Amygdala (tissue), 56 donors: ENCODE data around the gene RGS7.
A peak's percentile ranks its signal among the peaks of the same experiment; 100 is the strongest.
"Not testable (repeated sequence)": the region's sequence is repeated elsewhere in the genome, so short reads cannot be mapped to it uniquely, and the experiment has no call there.

Experiments used
- DNase-seq, 56 donors: peaks; one replicate each; lab custom pipeline; 2025; lab: John Stamatoyannopoulos, UW

Gene RGS7

DNA sequence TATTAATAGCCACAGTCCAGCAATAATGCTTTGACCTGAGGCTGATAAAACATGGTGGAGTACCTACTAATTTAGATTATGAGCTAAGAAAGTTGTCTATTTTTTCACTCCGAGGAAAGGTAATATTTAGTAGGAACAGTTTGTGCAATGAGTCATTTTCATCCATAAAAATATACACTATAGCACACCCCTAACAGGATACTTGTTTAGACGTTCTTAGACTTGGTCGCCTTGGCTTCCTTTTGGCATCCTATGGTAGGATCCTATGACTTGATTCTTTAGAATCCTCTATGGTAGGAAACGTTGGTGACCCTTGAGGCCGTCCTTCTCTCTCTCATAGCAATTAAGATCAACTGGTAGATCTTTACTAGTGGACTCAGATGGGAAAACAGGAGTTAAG is 81.8 kb downstream of the RGS7 start:
- DNase-seq: no peak

DNA sequence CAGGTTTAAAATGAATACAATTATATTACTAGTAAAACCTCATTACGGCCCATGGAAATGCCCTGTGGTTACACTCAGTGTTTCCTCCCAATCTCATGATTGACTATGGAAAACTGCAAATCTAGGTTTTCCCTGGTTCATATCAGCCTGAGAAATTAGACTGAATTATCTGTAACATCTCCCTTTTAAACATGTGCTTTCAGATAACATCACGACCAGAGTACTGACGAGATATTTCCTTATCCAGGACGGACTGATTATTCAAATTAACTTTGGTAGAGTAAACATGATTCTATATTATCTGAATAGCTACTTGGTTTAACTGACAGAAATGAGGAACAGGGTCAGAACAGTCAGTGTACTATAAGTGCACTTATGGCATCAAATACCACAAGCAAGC is 82.3 kb downstream of the RGS7 start:
- DNase-seq: no peak

- DNase-seq: no peak
Measured at GRCh38 chr1:241272828-241273227, 84.2 kb downstream of the RGS7 start.

- no peak for DNase-seq
Measured at GRCh38 chr1:241271427-241271826, 85.6 kb downstream of the RGS7 start.

DNA sequence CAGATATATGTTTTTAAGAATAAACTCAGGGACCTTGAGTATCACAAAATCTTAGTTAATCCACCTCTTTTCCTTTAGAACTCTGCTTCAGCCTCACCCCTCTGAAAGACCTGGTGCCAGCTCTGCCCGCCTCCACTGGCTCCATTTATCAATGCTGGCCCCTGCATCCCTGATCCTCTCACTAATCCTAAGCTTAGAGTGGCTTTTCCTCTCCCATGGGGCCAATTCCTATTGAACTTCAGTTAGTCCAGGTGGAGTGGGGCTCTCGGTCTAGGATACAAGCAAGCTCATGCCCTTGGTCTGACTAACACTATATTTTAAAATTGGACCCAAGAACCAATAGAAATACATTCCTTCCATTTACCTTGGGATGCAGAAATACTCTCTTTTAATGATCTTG is 87.0 kb downstream of the RGS7 start:
- no peak for DNase-seq

- DNase-seq: no peak
Measured at GRCh38 chr1:241269116-241269515, 87.9 kb downstream of the RGS7 start.

- DNase-seq: no peak
Measured at GRCh38 chr1:241266121-241266520, 90.9 kb downstream of the RGS7 start.

DNA sequence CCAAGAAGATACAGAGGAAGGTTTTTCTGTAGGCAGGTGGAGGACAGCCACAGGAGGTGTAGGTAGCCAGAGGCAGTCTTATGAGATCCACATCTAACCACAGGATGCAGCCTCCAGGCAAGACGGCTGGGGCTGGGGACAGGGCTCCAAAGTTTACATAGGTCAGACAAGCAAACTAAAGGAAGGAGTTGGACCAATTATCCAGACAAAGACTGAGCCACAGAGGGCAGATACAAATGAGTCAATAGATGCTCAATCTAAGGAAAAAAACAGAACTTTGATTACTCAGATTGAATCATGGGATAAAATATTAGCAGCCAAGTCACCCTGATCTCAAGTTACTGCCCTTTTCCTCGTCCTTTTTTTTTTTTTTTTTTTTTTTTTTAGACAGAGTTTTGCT is 91.6 kb downstream of the RGS7 start:
- DNase-seq: no peak

GRCh38 chr1:241263346-241263745 is 93.7 kb downstream of the RGS7 start:
- DNase-seq: no peak

DNA sequence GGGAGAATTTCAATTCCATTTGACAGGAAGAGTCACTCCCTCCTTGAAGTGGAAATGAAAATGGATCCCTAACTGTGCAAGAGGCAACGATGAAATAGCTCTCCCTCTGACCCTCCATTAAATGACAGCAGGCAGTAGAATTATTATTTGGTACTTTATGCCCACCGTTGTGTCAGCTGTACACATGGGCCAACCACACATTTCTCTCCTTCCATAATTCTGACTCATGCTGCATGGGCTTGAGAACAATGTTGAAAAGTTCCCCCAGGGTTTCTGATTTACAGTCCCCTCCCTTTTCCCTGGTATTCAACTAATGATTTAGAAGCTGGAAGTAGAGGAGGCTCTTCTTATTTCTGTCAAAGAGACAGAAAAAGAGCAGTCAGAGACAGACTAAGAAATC is 103.5 kb downstream of the RGS7 start:
- no peak for DNase-seq

- no peak for DNase-seq
Measured at GRCh38 chr1:241250465-241250864, 106.5 kb downstream of the RGS7 start.

- no peak for DNase-seq
Measured at GRCh38 chr1:241240069-241240468, 116.9 kb downstream of the RGS7 start.

DNA sequence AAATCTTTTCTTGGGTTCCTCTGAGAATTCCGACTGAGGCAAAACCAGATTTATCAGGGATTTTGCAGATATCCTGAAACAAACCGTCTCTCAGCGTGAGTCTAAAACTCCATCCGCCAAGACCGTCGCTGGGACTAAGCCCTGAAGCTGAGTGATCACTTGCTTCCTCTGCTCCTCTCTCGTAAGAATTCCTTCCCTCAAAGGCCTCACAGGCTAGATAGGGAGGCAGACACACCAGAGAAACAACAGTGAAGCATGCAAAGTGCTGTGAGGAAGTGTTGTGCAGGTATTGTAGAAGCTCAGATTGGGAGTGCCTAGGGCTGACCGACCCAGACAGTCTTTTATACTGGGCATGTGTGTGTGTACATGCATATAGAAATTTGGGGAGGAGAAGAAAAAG is 119.1 kb downstream of the RGS7 start:
- DNase-seq: no peak

DNA sequence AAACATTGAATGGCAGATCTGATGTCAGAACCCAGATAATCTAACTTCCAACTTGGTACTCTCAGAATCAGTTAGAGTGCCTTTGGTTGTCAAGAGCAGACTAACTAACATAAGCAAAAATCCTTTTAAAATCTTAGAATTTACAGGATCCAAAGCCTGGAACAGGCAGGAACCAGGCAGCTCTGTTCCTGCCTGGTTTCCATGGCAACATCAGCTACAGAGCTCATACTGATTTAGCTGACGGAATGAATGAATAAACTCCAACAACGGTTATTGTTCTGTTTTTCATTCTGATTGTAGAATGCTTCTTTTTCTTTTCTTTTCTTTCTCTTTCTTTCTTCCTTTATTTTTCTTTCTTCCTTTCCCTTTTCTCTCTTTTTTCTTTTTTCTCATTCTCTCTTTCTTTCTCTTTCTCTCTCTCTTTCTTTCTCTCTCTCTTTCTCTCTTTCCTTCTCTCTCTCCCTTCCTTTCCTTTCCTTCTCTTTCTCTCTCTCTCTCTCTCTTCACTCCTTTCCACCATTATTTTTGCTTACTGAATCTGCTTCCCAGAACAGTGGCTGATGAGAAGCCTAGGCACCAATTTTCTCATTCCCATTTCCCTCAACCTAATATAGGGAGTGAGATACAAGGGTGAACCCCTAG is 121.6 kb downstream of the RGS7 start:
- peak in 16 of 56 donors; percentile 6 to 48 (median 18) for DNase-seq

DNA sequence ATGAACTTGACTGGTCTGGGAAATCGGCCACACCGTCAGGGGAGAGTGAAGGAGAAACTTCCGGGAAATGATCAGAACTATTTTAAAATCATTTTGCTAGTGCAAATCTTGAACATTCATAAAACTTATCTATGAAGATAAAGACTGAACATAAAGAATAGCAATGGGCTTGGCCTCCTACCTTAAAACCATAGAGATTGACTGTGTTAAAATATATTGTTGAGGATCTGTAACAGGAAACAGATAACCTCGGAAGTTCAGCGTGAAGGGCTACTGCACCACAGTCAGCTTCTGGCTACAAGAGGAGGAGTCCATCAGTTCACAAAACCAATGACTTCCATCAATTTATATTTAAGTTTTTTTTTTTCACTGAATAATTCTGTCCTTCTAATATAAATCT is 127.3 kb downstream of the RGS7 start:
- no peak for DNase-seq

DNA sequence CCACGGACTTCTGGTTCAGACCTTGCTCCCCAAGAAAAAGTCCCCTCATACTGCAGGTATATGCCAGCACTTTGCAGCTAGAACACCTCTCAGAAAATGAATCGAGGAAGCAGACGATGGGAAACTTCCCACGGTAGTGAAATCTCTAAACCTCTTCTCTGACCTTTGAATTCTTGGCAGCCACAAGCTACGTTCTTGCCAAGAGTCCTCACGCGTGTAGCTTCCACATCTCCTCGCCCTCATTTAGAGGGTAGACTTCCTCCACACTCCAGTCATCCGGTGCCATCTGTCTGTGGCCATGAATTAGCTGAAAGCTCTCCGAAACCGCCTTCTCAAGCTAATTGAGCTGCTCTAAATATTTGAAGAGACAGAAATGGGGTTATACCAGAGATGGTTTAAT is 127.8 kb downstream of the RGS7 start:
- peak in 9 of 56 donors; percentile 4 to 34 (median 13) for DNase-seq

GRCh38 chr1:241228339-241228738 is 128.7 kb downstream of the RGS7 start:
- DNase-seq: no peak

DNA sequence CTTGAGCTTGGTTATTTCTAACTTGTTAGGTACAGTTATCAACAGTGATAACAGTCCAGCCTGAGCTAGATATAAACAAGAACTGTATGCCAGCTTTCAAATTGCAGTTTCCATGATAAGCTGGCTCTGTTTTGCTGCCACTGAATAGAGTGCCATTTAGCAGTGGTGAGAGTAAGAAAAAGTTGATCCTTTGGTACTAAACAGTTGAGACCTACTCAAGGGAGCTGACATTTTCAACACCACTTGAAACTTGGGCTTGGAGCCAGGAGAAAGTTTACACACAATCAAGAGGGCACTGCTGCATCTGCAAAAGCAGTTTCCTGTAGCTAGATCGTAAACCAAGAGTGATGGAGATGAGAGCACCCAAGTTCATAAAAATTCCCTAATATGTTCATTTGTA is 131.3 kb downstream of the RGS7 start:
- no peak for DNase-seq

DNA sequence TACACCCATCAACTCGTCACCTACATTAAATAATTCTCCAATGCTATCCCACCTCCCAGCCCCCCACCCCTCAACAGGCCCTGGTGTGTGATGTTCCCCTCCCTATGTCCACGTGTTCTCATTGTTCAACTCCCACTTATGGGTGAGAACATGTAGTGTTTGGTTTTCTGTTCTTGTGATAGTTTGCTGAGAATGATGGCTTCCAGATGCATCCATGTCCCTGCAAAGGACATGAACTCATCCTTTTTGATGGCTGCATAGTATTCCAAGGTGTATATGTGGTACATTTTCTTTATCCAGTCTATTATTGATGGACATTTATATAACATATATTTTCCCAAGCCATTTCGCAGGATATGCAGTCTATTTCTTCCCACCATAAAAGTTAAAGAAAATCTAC is 132.8 kb downstream of the RGS7 start:
- DNase-seq: not testable (repeated sequence)

DNA sequence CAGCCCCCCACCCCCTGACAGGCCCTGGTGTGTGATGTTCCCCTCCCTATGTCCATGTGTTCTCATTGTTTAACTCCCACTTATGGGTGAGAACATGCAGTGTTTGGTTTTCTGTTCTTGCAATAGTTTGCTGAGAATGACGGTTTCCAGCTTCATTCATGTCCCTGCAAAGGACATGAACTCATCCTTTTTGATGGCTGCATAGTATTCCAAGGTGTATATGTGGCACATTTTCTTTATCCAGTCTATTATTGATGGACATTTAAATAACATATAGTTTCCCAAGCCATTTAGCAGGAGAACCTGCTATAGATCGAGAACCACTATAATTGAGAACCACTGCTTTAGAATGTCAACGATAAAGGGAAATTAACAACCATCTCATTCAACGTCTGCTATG is 134.2 kb downstream of the RGS7 start:
- DNase-seq: not testable (repeated sequence)

DNA sequence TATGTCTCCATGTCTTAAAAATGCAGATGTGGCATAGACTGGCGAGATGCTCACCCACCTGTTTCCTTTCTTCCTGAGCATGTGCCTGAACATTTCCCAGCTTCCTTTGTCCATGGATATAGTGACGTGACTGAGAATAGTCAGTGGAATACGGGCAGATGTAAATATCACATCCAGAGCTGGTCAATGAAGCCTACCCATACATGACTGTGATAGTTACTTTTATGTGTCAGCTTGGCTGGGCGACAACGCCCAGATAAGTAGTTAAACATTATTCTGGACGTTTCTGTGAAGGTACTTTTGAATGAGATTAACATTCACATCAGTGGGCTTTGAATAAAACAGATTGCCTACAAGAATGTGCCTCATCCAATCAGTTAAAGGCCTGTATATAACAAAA is 135.7 kb downstream of the RGS7 start:
- no peak for DNase-seq

DNA sequence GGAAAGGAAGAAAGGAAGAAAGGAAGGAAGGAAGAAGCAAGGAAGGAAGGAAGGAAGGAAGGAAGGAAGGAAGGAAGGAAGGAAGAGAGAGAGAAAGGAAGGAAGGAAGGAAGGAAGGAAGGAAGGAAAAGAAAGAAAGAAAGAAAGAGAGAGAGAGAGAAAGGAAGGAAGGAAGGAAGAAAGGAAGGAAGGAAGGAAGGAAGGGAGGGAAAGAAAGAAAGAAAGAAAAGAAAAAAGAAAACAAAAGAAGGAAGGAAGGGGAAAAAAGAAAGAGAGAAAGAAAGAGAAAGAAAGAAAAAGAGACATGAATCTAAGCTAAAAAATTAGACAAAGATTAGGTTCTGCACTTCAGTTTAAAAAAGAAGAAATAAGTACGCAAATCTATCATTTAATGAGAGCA is 136.1 kb downstream of the RGS7 start:
- DNase-seq: not testable (repeated sequence)

- DNase-seq: no peak
Measured at GRCh38 chr1:241219449-241219848, 137.6 kb downstream of the RGS7 start.
